T-helper 17 cell (primary cell): ENCODE results near the gene WWP2. TPM values are rescaled to one million over a fixed set of nuclear protein-coding genes. Genes with fewer than 3 reads are reported as not detected.

ENCODE experiments used
- ATAC-seq: fragments of 150-1000 bp; cut with Tn5 transposase; 2 replicates; pipeline ENCODE4 v1.10.0; 2021; ENCODE audit warnings: mild to moderate bottlenecking, moderate library complexity
- DNase-seq, 3 donors: peaks; one replicate each; pipeline versions ENCODE4 v3.0.0 to v3.0.0-alpha.2; 2020 to 2021
- H3K9me3 ChIP-seq: one replicate; pipeline ENCODE4 v1.7.0; 2013; ENCODE audit warnings: low read length, mild to moderate bottlenecking; ENCODE audit not compliant: control insufficient read depth, poor library complexity, severe bottlenecking
- H3K27ac Mint-ChIP-seq: one replicate; pipeline ENCODE4 v1.8.0; 2022; ENCODE audit warnings: mild to moderate bottlenecking, moderate library complexity, mixed read lengths
- H3K27me3 Mint-ChIP-seq: one replicate; pipeline ENCODE4 v1.8.0; 2022; ENCODE audit warnings: mixed read lengths
- H3K36me3 Mint-ChIP-seq: one replicate; pipeline ENCODE4 v1.8.0; 2022; ENCODE audit warnings: low read depth, mixed read lengths
- H3K4me1 Mint-ChIP-seq: one replicate; pipeline ENCODE4 v1.8.0; 2022; ENCODE audit warnings: mild to moderate bottlenecking, mixed read lengths
- H3K4me3 Mint-ChIP-seq: one replicate; pipeline ENCODE4 v1.8.0; 2022; ENCODE audit warnings: mild to moderate bottlenecking, moderate library complexity, mixed read lengths
- total RNA-seq, 4 donors: library from RNA in 2 of 4; stranded (reverse) in 2 of 4; gene quantifications; one replicate each; pipeline ENCODE4 v1.2.3 and lab custom pipeline; 2022 to 2026

Gene WWP2
- total RNA-seq (10 to 100 TPM; 60.6 to 64.9 TPM), total RNA-seq (lab: John Stamatoyannopoulos, UW) (74.8 to 99.5 reads per million in 2 donors)

DNA sequence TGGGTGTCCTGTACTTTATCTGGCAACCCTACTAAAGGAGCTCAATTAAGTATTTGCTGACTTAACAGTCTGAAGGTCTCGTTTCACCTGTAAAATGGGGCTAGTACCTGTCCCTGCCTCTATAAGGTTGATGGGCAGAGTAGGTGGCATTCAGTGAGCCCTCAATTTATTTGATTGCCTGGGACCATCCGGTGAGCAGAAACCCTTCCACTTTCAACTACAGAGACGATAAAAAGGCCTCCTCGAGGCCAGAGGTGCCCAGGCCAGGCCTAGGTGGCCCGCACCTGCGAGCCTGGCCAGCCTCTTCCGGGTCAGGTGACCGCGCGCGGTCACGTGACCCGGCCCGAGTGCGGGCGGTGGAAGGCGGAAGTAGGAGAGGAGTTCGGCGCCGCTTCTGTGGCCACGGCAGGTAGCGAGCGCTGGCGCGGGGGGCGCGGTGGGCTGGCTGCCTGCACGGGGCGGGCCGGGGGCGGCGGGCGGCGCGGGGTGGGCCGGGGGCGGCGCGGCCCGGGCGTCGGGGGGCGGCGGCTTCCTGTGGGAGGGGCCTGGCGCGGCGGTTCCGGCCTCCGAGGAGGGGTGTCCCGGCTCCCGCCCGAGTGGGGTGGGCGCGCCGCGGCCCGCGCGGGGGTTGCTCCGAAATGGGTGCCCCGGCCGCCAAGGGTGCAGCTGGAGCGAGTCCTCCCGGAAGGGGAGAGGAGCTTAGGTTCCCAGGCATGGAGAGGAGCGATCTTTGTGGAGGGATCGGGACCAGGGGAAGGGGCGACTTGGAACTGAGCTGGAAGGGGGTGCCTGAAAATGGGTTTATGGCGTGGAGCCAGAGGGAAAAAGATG lies at the start of gene WWP2:
Gene WWP2, plus strand, starts transcription at position 350 of the 831 bp plus-strand sequence. CDS start 24,679 bp downstream, outside the sequence.
- H3K27me3 Mint-ChIP-seq: no peaks in the 10 kb centered on the region
- peak within 1 kb of the TSS; percentile 95 for H3K27ac Mint-ChIP-seq
- H3K4me1 Mint-ChIP-seq: peaks cover 26% of the 10 kb centered on the region
- H3K4me3 Mint-ChIP-seq: peak within 1 kb of the TSS; percentile 89
- ATAC-seq (peak; percentile 82), DNase-seq (peak; percentile 60 to 80 (median 80))
- H3K36me3 Mint-ChIP-seq: peaks cover 6% of the 10 kb centered on the region
- H3K9me3 ChIP-seq: no peaks in the 10 kb centered on the region

DNA sequence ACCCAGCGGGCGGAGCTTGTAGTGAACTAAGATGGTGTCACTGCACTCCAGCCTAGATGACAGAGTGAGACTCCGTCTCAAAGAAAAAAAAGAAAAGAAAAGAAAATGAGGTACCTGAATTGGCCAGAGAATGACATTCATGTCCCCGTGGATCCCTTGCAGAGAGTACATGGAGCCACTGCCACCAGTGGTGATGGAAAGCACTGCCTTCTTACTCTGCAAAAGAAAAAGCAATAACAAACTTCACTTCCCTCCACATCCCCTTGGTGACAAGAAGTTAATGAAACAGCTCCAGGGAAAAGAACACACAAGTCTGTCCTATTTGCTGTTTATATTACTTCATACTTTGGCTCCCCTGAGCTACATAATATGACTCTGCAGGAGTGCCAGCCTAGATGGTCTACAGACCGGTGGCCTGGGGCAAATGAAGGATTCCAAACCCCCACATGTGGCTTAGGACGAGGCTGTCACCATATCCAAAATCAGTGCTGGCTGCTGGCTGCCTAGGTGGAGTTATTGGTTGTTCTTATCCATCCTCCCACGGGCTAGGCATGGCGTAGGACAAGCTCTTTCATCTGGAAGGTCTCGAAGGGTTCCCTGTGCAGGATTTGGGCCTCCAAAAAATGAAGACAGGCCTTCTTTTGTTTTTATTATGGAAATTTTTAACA lies 49.1 kb upstream of the WWP2 start:
- DNase-seq: no peak
- H3K27ac Mint-ChIP-seq: no peak overlapping the region

DNA sequence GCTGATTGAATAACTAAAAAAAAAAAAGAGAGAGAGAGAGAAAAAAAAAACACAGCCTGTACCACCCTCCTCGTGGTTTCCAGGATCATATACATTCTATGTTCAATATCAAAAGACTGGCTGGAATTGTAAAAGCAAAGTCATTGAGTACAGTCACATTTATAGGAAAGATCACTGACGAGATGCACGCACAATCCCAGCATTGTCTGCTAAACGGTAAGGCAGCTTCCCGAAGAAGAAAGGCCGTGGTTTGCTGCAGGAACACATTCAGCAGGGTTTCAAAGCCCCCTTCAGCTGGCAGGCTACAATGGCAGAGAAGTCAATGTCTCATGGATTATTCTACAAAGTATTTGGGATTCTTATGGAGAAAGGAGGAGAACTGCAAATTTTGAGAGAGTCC lies 45.1 kb upstream of the WWP2 start:
- Mint-ChIP-seq H3K4me1 (no peaks in the 10 kb centered on the region), H3K36me3 (no peaks in the 10 kb centered on the region), H3K27ac (no peak overlapping the region), H3K27me3 (no peaks in the 10 kb centered on the region), H3K4me3 (no peak overlapping the region)
- ATAC-seq: no peak
- DNase-seq: no peak
- no peaks in the 10 kb centered on the region for H3K9me3 ChIP-seq

More for the DNA sequence above, 49.1 kb upstream of the WWP2 start:
- peaks cover 4% of the 10 kb centered on the region for H3K4me1 Mint-ChIP-seq
- no peaks in the 10 kb centered on the region for H3K9me3 ChIP-seq
- H3K27me3 Mint-ChIP-seq: no peaks in the 10 kb centered on the region
- H3K4me3 Mint-ChIP-seq: no peak overlapping the region
- no peaks in the 10 kb centered on the region for H3K36me3 Mint-ChIP-seq
- no peak for ATAC-seq

DNA sequence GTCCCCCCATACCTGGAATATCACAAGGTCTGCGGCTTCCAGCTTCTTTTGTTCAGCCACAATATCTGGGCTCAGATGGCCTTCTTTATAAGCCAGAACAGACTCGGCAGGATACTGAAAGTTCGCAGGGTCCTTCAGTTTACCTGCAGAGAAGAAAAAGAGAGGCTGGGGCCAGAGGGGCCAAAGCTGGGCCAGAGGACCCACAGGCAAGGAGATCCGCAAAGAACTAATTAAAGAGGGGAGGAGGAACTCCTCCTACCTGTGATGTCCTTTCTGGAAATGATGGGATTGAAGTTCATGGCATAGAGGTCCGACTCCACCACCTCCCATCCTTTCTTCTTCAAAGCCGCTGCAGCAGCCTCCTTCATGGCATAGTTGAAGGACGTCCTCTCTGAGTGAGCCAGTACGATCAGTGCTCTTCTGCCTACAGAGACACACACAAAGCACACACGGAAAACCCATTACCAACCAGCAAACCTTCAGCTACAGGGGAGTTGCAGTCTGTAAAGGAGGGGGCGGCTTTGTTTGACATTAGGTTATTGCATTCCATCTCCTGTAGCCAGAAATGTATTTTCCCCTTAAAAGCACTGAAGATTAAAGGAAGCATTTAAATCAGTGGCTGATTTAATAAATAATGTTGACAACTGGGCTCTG lies 43.9 kb upstream of the WWP2 start:
- ATAC-seq (no peak), DNase-seq (no peak)
- no peaks in the 10 kb centered on the region for H3K4me1 Mint-ChIP-seq
- no peaks in the 10 kb centered on the region for H3K27me3 Mint-ChIP-seq
- no peak overlapping the region for H3K4me3 Mint-ChIP-seq
- no peaks in the 10 kb centered on the region for H3K9me3 ChIP-seq
- no peaks in the 10 kb centered on the region for H3K36me3 Mint-ChIP-seq
- H3K27ac Mint-ChIP-seq: peak overlapping the region; percentile 78

DNA sequence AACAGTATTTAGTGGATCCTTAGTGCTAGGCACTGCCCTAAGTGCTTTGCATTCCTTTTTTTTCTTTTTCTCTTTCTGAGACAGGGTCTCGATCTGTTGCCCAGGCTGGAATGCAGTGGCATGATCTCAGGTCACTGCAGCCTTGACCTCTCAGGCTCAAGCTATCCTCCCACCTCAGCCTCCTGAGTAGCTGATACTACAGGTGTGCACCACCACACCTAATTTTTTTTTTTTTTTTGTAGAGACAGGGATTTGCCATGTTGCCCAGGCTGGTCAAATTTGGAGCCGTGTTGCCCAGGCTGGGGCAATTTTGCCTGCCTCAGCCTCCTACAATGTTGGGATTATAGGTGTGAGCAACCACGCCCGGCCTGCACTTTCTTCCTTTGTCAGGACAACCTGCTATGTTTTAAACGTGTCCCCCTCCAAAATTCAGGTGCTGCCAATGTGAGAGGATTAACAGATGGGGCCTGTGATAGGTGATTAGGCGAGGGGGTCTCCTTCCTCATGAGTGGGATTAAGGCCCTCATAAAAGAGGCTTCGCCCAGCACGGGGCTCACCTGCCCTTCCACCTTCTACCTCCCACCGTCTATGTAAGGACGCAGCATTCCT lies 41.2 kb upstream of the WWP2 start:
- H3K9me3 ChIP-seq: no peaks in the 10 kb centered on the region
- Mint-ChIP-seq H3K36me3 (no peaks in the 10 kb centered on the region), H3K4me1 (peaks cover 6% of the 10 kb centered on the region), H3K27me3 (no peaks in the 10 kb centered on the region), H3K4me3 (no peak overlapping the region), H3K27ac (no peak overlapping the region)
- ATAC-seq: no peak
- no peak for DNase-seq

DNA sequence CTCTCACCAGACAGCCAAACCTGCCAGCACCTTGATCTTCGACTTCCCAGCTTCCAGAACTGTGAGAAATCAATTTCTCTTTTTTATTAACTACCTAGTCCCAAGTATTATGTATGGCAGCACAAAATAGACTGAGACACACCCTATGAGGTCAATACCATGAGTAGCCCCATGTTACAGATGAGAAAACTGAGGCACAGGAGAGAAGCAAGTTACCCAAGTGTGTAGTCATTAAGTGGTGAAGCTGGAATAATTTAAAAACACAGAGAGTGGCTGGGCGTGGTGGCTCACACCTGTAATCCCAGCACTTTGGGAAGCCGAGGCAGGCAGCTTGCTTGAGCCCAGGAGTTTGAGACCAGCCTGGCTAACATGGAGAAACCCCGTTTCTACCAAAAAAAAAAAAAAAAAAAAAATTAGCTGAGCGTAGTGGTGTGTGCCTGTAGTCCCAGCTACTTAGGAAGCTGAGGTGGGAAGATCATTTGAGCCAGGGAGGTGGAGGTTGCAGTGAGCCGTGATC lies 40.6 kb upstream of the WWP2 start:
- H3K9me3 ChIP-seq: no peaks in the 10 kb centered on the region
- H3K4me3 Mint-ChIP-seq: no peak overlapping the region
- ATAC-seq (no peak), DNase-seq (no peak)
- no peaks in the 10 kb centered on the region for H3K27me3 Mint-ChIP-seq
- H3K27ac Mint-ChIP-seq: no peak overlapping the region
- no peaks in the 10 kb centered on the region for H3K36me3 Mint-ChIP-seq
- H3K4me1 Mint-ChIP-seq: peaks cover 9% of the 10 kb centered on the region

DNA sequence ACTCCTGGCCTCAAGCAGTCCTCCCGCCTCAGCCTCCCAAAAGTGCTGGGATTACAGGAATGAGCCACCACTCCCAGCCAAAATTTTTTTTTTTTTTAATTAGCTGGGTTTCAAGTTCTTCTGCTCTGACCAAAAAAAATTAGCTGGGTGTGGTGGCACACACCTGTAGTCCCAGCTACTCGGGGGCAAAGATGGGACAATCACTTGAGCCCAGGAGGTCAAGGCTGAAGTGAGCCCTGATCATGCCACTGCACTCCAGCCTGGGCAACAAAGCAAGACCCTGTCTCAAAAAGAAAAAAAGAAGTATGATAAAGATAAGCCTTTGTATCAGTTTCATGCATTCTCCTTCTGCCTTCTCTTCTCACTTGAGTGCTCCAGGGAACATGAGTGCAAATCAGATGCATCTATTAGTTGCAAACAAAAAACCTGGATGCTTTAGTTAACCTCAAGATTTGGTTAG lies 37.7 kb upstream of the WWP2 start:
- no peak overlapping the region for H3K27ac Mint-ChIP-seq
- ATAC-seq (no peak), DNase-seq (no peak)
- H3K36me3 Mint-ChIP-seq: no peaks in the 10 kb centered on the region
- no peaks in the 10 kb centered on the region for H3K9me3 ChIP-seq
- no peak overlapping the region for H3K4me3 Mint-ChIP-seq
- H3K4me1 Mint-ChIP-seq: peaks cover 16% of the 10 kb centered on the region
- H3K27me3 Mint-ChIP-seq: no peaks in the 10 kb centered on the region

DNA sequence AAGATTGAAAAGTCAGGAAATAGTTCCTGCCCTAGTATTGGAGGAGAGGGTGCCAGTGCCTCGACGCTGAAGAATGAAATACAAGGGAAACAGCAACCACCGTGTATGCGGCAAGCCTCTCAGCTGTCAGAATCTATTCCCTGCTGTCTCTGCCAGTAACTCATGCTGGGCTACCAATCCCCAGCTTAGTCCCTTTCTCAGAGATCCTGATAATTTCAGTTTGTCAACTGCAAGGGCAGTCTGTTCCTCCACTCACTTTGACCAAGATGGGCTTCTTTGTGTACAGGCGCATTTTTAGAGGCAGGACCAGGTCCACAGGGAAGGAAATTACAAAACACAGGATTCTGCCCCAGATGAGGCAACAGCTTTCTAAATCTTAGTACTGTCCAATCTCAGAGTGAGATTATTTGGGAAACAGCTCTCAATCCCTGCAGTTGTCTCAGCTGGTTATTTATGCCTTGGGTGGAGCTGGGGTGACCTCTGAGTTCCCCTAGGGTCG lies 37.1 kb upstream of the WWP2 start:
- H3K36me3 Mint-ChIP-seq: no peaks in the 10 kb centered on the region
- DNase-seq: no peak
- no peaks in the 10 kb centered on the region for H3K9me3 ChIP-seq
- peak overlapping the region; percentile 92 for H3K27ac Mint-ChIP-seq
- peak overlapping the region; percentile 95 for H3K4me3 Mint-ChIP-seq
- H3K4me1 Mint-ChIP-seq: peaks cover 20% of the 10 kb centered on the region
- no peaks in the 10 kb centered on the region for H3K27me3 Mint-ChIP-seq
- no peak for ATAC-seq

DNA sequence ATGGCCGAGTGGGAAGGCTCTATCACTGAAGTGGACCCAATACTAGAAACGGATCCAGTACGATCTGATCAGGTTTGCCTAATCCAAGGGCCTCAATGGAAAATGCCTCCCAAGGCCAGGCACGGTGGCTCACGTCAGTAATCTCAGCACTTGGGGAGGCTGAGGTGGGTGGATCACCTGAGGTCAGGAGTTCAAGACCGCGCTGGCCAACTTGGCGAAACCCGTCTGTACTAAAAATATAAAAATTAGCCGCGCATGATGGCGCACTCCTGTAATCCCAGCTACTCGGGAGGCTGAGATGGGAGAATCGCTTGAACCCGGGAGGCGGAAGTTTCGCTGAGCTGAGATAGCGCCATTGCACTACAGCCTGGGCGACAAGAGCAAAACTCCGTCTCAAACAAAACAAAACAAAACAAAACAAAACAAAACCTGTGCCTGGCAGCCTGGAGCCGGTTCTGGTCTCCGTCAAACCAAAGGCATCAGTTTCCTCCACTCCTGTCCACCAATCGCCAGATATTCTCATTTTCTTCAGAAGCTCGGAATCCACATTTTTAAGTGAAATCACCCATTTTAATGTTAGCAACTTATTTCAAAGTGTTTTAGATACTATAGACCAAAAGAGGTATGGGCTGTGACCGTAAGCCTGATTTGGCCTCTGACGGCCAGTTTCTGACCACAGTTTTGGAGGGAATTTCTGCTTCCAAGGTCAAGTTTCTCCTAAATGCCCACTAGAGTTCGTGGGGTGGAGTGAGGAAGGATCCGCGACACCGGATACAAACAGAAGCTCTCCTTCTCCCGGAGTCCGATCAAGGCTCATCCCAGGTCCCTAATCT lies 36.4 kb upstream of the WWP2 start:
- DNase-seq (no peak), ATAC-seq (no peak)
- peak overlapping the region; percentile 95 for H3K4me3 Mint-ChIP-seq
- H3K9me3 ChIP-seq: no peaks in the 10 kb centered on the region
- no peaks in the 10 kb centered on the region for H3K27me3 Mint-ChIP-seq
- H3K4me1 Mint-ChIP-seq: peaks cover 20% of the 10 kb centered on the region
- H3K27ac Mint-ChIP-seq: peak overlapping the region; percentile 92
- no peaks in the 10 kb centered on the region for H3K36me3 Mint-ChIP-seq

DNA sequence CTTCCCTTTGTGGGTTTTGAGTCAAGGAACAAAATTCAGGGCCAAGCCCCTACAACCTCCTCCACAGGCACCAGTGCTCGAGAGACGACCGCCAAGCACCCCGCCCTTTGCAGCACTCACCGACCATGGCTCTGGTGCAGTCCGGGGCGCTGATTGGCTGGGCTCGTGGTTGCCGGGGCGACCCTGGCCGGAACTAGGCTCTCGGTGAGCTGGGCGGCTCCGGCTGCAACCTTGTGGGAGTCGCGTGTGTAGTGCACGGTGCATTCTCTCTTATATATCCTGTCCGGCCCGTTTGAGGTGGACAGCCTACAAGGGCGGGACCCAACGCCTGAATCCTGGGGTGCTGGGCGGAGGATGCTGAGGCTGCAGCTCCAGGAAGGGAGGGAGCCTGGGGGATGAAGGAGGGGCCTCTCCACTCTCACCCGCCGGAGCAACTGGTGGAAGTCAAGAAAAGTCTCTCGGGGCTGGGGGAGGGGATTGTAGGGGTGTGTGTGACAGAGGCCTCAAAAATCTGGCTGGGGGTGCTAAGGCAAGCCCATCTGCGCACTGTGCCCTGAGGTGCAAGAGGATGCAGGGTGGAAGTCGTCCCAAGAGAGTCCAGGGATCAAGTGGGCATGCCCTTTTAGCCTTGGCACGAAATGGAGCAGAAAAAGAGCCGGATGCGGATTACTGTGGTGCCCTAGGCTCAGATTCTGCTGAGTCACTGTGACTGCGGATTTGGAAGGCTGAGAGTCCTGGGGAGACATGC lies 35.6 kb upstream of the WWP2 start, which contains the start of gene NQO1:
Gene NQO1, minus strand, starts transcription at position 248 of the 748 bp plus-strand sequence. Its CDS starts 121 bp downstream, at position 127.
- ATAC-seq (peak; percentile 99), DNase-seq (peak; percentile 64 to 68 (median 65))
- no peaks in the 10 kb centered on the region for H3K9me3 ChIP-seq
- no peaks in the 10 kb centered on the region for H3K36me3 Mint-ChIP-seq
- peak within 1 kb of the TSS; percentile 95 for H3K4me3 Mint-ChIP-seq
- H3K27me3 Mint-ChIP-seq: no peaks in the 10 kb centered on the region
- H3K4me1 Mint-ChIP-seq: peaks cover 20% of the 10 kb centered on the region
- H3K27ac Mint-ChIP-seq: peak within 1 kb of the TSS; percentile 92

DNA sequence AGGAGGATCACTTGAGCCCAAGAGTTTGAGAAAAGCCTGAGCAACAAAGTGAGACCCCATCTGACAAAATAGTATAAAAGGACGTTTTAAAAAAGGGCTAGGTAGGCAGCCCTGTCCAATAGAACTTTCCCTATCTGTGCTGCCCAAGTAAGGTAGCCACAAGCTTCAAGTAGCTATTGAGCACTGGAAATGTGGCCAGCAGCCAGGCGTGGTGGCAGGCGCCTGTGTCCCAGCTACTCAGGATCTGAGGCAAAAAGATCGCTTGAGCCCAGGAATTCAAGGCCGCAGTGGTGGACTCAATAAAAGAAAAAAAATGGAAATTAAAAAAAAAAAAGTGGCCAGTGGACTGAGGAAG lies 34.2 kb upstream of the WWP2 start:
- H3K27me3 Mint-ChIP-seq: no peaks in the 10 kb centered on the region

More for the DNA sequence above, 34.2 kb upstream of the WWP2 start:
- no peak overlapping the region for H3K4me3 Mint-ChIP-seq
- H3K36me3 Mint-ChIP-seq: no peaks in the 10 kb centered on the region
- peaks cover 20% of the 10 kb centered on the region for H3K4me1 Mint-ChIP-seq
- no peaks in the 10 kb centered on the region for H3K9me3 ChIP-seq
- no peak overlapping the region for H3K27ac Mint-ChIP-seq
- no peak for ATAC-seq
- DNase-seq: no peak
